NCI-H345 (cell line): ENCODE data around the gene ZMYND15.

ENCODE experiments used
- DNase-seq: peaks from one replicate; lab custom pipeline; 2025; lab: John Stamatoyannopoulos, UW

ZMYND15 gene

GRCh38 chr17:4743898-4744297 lies 4.3 kb downstream of the ZMYND15 start:
- no peak for DNase-seq

- DNase-seq = no peak
These were observed 5.7 kb downstream of the ZMYND15 start for GRCh38 chr17:4744999-4745969.

GRCh38 chr17:4747847-4748246 lies 8.2 kb downstream of the ZMYND15 start:
- DNase-seq = no peak

GRCh38 chr17:4748686-4749085 lies 9.1 kb downstream of the ZMYND15 start:
- DNase-seq = no peak

- no peak for DNase-seq
These were observed 11.0 kb downstream of the ZMYND15 start for GRCh38 chr17:4750606-4751005.

GRCh38 chr17:4751932-4752331 lies 12.3 kb downstream of the ZMYND15 start:
- no peak for DNase-seq

- DNase-seq = no peak
These were observed 13.8 kb downstream of the ZMYND15 start for GRCh38 chr17:4753392-4753791.

- DNase-seq = no peak
These were observed 20.2 kb downstream of the ZMYND15 start for GRCh38 chr17:4759776-4760236.

GRCh38 chr17:4764595-4764994 lies 25.0 kb downstream of the ZMYND15 start:
- no peak for DNase-seq

- DNase-seq = no peak
These were observed 26.6 kb downstream of the ZMYND15 start for GRCh38 chr17:4766201-4766600.

- no peak for DNase-seq
These were observed 27.1 kb downstream of the ZMYND15 start for GRCh38 chr17:4766723-4767122.

- no peak for DNase-seq
These were observed 28.7 kb downstream of the ZMYND15 start for GRCh38 chr17:4768298-4768697.

GRCh38 chr17:4769628-4770027 lies 30.0 kb downstream of the ZMYND15 start:
- no peak for DNase-seq

- peak; percentile 13 for DNase-seq
These were observed 32.0 kb downstream of the ZMYND15 start, which contains the start of gene TM4SF5 for GRCh38 chr17:4771519-4772234. Gene TM4SF5 (plus strand): TSS chr17:4771886. CDS start chr17:4771923, 37 bp downstream.

- DNase-seq = no peak
These were observed 32.6 kb downstream of the ZMYND15 start for GRCh38 chr17:4772235-4772613.

- DNase-seq = no peak
These were observed 38.5 kb downstream of the ZMYND15 start for GRCh38 chr17:4777969-4778760.

GRCh38 chr17:4780325-4780955 lies 40.8 kb downstream of the ZMYND15 start:
- no peak for DNase-seq

GRCh38 chr17:4782652-4783051 lies 43.0 kb downstream of the ZMYND15 start:
- DNase-seq = no peak

GRCh38 chr17:4785311-4786105 lies 45.9 kb downstream of the ZMYND15 start:
- DNase-seq = no peak

- no peak for DNase-seq
These were observed 46.5 kb downstream of the ZMYND15 start, which contains the start of gene VMO1 for GRCh38 chr17:4786106-4786511. Gene VMO1 (minus strand): TSS chr17:4786364. CDS start chr17:4786352, 12 bp downstream.

GRCh38 chr17:4786516-4786915 lies 46.9 kb downstream of the ZMYND15 start:
- no peak for DNase-seq
